Common myeloid progenitor, CD34-positive (primary cell): Measurements from ENCODE around the gene GSN.

Experiments used
- CTCF ChIA-PET: fragments of 350-600 bp; sonication (Branson Sonifier 250); formaldehyde crosslinking; loops from one replicate; lab custom pipeline; 2021; ENCODE audit warnings: antibody characterized with exemption; lab: Charles Lee
- POLR2A ChIA-PET: fragments of 350-600 bp; sonication (Branson Sonifier 250); formaldehyde crosslinking; loops from one replicate; lab custom pipeline; 2021; ENCODE audit warnings: antibody characterized with exemption; lab: Charles Lee
- DNase-seq, 3 donors: peaks; one replicate each; pipeline versions ENCODE4 v3.0.0 to v3.0.0-alpha.2; 2013
- H3K27ac ChIP-seq, 2 experiments: 1 replicate in 1 of 2; 2 replicates in 1 of 2; pipeline ENCODE4 v1.7.0; 2013; ENCODE audit warnings: inconsistent platforms in 2 of 2, low read length in 2 of 2, mild to moderate bottlenecking in 2 of 2, low read depth in 1 of 2, moderate library complexity in 1 of 2; ENCODE audit not compliant: severe bottlenecking in 2 of 2, insufficient read depth in 1 of 2, poor library complexity in 1 of 2
- H3K27me3 ChIP-seq, 5 experiments: replicated peaks in 2 of 5; 1 replicate in 3 of 5; 2 replicates in 2 of 5; pipeline versions ENCODE4 v1.6.1 to v1.7.0; 2013; ENCODE audit warnings: low read length in 4 of 5, mild to moderate bottlenecking in 2 of 5, moderate library complexity in 2 of 5, inconsistent platforms in 1 of 5; ENCODE audit not compliant: insufficient read depth in 5 of 5, control insufficient read depth in 4 of 5
- H3K36me3 ChIP-seq, 4 experiments: 1 replicate in 2 of 4; 2 replicates in 2 of 4; pipeline versions ENCODE4 v1.6.1 to v1.7.0; 2013; ENCODE audit warnings: low read length in 3 of 4, control low read depth in 1 of 4, mild to moderate bottlenecking in 1 of 4; ENCODE audit not compliant: control insufficient read depth in 4 of 4, insufficient read depth in 4 of 4
- H3K4me1 ChIP-seq, 4 experiments: 1 replicate in 3 of 4; 2 replicates in 1 of 4; pipeline versions ENCODE4 v1.6.1 to v1.7.1; 2013; ENCODE audit warnings: low read length in 3 of 4, mild to moderate bottlenecking in 3 of 4, control low read depth in 1 of 4, inconsistent platforms in 1 of 4, moderate library complexity in 1 of 4; ENCODE audit not compliant: control insufficient read depth in 4 of 4, insufficient read depth in 4 of 4; ENCODE audit errors: control extremely low read depth in 1 of 4
- H3K4me3 ChIP-seq, 7 experiments: 1 replicate in 4 of 7; 2 replicates in 3 of 7; pipeline versions ENCODE4 v1.5.1 to v1.7.0; 2013; ENCODE audit warnings: mild to moderate bottlenecking in 7 of 7, low read length in 6 of 7, moderate library complexity in 6 of 7, inconsistent platforms in 2 of 7, low read depth in 2 of 7, control low read depth in 1 of 7; ENCODE audit not compliant: insufficient read depth in 4 of 7, control insufficient read depth in 1 of 7; ENCODE audit errors: extremely low read depth in 1 of 7
- H3K9me3 ChIP-seq, 5 experiments: 1 replicate in 4 of 5; 2 replicates in 1 of 5; pipeline versions ENCODE4 v1.6.1 to v1.7.1; 2013; ENCODE audit warnings: low read length in 4 of 5, mild to moderate bottlenecking in 2 of 5, inconsistent platforms in 1 of 5, low read depth in 1 of 5, moderate library complexity in 1 of 5; ENCODE audit not compliant: control insufficient read depth in 4 of 5, insufficient read depth in 2 of 5; ENCODE audit errors: control extremely low read depth in 1 of 5
- WGBS: methylation state at CpG from one replicate; pipeline ENCODE4 v1.1.5; 2013; ENCODE audit not compliant: insufficient coverage; 5-methylcytosine and 5-hydroxymethylcytosine counted together

The GSN gene

DNA sequence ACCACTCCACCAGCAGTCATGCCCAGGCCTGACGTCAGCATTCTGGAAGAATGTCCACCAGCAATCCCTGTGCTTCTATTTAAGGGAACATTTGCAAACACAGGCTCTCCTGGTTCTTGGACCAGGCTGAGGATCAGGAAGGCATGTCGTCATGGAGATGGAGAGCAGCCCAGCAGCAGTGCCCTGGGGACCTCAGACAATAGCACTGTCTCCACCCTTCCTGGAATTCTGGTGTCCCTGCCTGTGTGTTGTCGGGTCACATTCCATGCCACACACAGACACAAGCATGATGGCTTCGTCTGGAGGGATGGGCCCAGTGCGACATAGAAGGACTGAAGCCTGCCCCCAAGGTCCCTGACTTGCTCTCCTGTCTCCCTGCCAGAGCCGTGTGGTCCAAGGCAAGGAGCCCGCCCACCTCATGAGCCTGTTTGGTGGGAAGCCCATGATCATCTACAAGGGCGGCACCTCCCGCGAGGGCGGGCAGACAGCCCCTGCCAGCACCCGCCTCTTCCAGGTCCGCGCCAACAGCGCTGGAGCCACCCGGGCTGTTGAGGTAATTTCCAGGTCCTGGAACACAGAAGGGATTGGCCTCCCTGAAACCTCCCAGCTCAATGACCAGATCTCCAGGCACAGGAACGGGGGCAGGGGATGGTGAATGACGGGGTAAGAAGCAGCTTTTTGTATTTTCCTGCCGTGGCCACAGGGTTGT is 58.3 kb downstream of the GSN start:
- ChIA-PET POLR2A (no interaction called here), CTCF (interaction anchor here (0.6 to 2.8 kb wide), 7 partner anchors 43 to 74 kb away, joined by 3 to 11 read pairs (median 4); no protein-coding TSS in a partner anchor)
- H3K27ac ChIP-seq, result no peak overlapping the region
- no peak overlapping the region for H3K4me3 ChIP-seq
- no peaks in the 10 kb centered on the region for H3K9me3 ChIP-seq
- H3K4me1 ChIP-seq, result peaks cover 0 to 7% (median 4%) of the 10 kb centered on the region in 4 experiments
- no peaks in the 10 kb centered on the region for H3K27me3 ChIP-seq
- no peak for DNase-seq
- H3K36me3 ChIP-seq, result peaks cover 5 to 71% (median 58%) of the 10 kb centered on the region in 4 experiments
- WGBS, result over 99% methylated on average over 15 of the region's 19 CpGs

DNA sequence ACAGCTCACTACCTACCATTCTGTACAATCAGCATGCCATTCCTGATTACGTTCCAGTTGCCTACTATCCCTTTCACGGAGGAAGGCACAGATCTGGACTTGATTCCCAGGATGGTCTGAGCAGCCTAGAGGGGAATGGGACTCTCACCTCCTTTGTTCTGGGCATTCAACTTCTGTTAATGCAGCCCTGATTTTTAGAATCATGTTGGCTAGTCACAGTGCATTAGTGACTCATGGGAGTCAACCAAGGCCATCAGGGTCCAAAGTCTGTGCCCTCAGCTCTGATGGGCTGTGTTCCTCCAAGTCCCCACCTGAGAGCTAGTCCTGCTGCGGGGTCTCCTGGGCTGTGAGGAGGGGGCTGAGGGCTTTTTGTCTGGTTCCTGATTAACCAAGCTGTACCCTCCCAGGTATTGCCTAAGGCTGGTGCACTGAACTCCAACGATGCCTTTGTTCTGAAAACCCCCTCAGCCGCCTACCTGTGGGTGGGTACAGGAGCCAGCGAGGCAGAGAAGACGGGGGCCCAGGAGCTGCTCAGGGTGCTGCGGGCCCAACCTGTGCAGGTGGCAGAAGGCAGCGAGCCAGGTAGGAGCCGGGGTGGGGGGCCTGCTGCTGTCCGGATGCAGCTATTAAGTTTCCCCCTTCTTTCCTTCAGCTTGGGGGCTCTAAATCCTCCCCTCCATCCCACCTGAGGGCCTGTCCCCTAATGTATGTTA is 59.1 kb downstream of the GSN start:
- POLR2A ChIA-PET, result no interaction called here
- peaks cover 0 to 10% (median 3%) of the 10 kb centered on the region in 4 experiments for H3K4me1 ChIP-seq
- CTCF ChIA-PET, result interaction anchor here (0.6 to 2.8 kb wide), 8 partner anchors 26 to 73 kb away, joined by 3 to 11 read pairs (median 4); no protein-coding TSS in a partner anchor

DNA sequence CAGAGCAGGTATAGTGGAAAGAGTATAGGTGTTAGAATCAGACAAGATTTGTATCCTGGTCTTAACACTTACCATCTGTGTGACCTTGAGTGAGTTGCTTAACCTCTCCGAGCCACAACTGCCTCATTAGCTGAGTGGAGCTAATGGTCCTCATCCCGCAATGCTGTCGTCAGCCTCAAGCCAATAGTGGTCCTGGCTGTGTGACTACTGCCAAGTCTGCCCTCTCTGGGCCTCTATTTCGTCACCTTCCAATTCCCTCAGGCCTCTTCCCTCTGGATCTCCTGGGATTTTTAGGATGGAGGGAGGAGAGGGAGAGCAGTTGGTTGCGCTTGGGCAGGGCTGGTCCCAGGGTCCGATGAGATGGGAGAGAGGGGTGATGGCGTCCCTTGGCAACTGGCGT is 60.5 kb downstream of the GSN start:
- 75% methylated on average over 5 of the region's 8 CpGs for WGBS
- Histone ChIP-seq H3K4me3 (no peak overlapping the region), H3K36me3 (peaks cover 5 to 86% (median 68%) of the 10 kb centered on the region in 4 experiments), H3K4me1 (peaks cover 0 to 5% (median 0%) of the 10 kb centered on the region in 4 experiments), H3K27me3 (no peaks in the 10 kb centered on the region), H3K27ac (no peak overlapping the region), H3K9me3 (no peaks in the 10 kb centered on the region)
- POLR2A ChIA-PET, result no interaction called here
- CTCF ChIA-PET, result interaction anchor here (1.0 to 2.8 kb wide), 6 partner anchors 8 to 71 kb away, joined by 3 to 11 read pairs (median 5); no protein-coding TSS in a partner anchor
- DNase-seq, result no peak

More for the DNA sequence above, 59.1 kb downstream of the GSN start:
- Histone ChIP-seq H3K4me3 (no peak overlapping the region), H3K36me3 (peaks cover 5 to 78% (median 61%) of the 10 kb centered on the region in 4 experiments), H3K27me3 (no peaks in the 10 kb centered on the region), H3K9me3 (no peaks in the 10 kb centered on the region), H3K27ac (no peak overlapping the region)
- 99% methylated on average over 7 of the region's 11 CpGs for whole genome bisulfite sequencing
- no peak for DNase-seq

GRCh38 chr9:121328876-121329681 is 61.1 kb downstream of the GSN start:
- H3K27ac ChIP-seq, result no peak overlapping the region
- H3K9me3 ChIP-seq, result no peaks in the 10 kb centered on the region
- 92% methylated on average over 16 of the region's 16 CpGs for WGBS
- peaks cover 5 to 89% (median 69%) of the 10 kb centered on the region in 4 experiments for H3K36me3 ChIP-seq
- no peaks in the 10 kb centered on the region for H3K27me3 ChIP-seq
- CTCF ChIA-PET, result interaction anchor here (1.0 to 2.8 kb wide), 9 partner anchors 8 to 71 kb away, joined by 3 to 11 read pairs (median 5); no protein-coding TSS in a partner anchor
- peaks cover 0 to 5% (median 0%) of the 10 kb centered on the region in 4 experiments for H3K4me1 ChIP-seq
- peak in 2 of 3 donors; percentile 29 to 31 for DNase-seq
- POLR2A ChIA-PET, result interaction anchor here (0.6 kb wide), 1 partner anchor 65 kb away, joined by 4 read pairs; no protein-coding TSS in a partner anchor
- H3K4me3 ChIP-seq, result no peak overlapping the region

DNA sequence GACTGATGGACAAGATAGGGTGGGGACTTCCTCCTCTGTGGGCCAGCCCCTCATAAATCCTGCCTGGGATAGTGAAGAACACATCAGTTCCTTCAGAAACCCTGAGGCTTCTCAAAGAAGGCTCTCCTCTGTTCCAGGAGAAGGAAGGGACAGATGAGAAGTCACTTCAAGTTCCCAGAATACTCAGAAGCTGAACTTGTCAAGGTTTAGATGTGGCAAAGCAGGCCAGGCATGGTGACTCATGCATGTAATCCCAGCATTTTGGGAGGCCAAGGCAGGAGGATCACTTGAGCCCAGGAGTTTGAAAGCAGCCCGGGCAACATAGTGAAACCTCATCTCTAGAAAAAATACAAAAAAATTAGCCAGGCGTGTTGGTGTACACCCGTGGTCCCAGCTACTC is 63.6 kb downstream of the GSN start:
- WGBS, result 84% methylated on average over 3 of the region's 3 CpGs
- Histone ChIP-seq H3K27ac (no peak overlapping the region), H3K27me3 (no peaks in the 10 kb centered on the region), H3K4me1 (peaks cover 0 to 5% (median 0%) of the 10 kb centered on the region in 4 experiments), H3K36me3 (peaks cover 0 to 85% (median 62%) of the 10 kb centered on the region in 4 experiments), H3K4me3 (no peak overlapping the region), H3K9me3 (no peaks in the 10 kb centered on the region)
- DNase-seq, result no peak
- POLR2A ChIA-PET, result no interaction called here
- CTCF ChIA-PET, result interaction anchor here (0.8 to 2.4 kb wide), 11 partner anchors 9 to 66 kb away, joined by 3 to 8 read pairs (median 4); no protein-coding TSS in a partner anchor

- no peaks in the 10 kb centered on the region for H3K27me3 ChIP-seq
- WGBS, result 68% methylated on average over 7 of the region's 14 CpGs
- H3K9me3 ChIP-seq, result no peaks in the 10 kb centered on the region
- ChIA-PET CTCF (interaction anchor here (0.6 to 2.4 kb wide), 13 partner anchors 9 to 129 kb away, joined by 3 to 8 read pairs (median 4); no protein-coding TSS in a partner anchor), POLR2A (no interaction called here)
- H3K36me3 ChIP-seq, result peaks cover 2 to 84% (median 60%) of the 10 kb centered on the region in 4 experiments
- peak in 1 of 3 donors; percentile 39 for DNase-seq
- H3K27ac ChIP-seq, result no peak overlapping the region
- H3K4me3 ChIP-seq, result no peak overlapping the region
- H3K4me1 ChIP-seq, result peaks cover 0 to 5% (median 0%) of the 10 kb centered on the region in 4 experiments
Observed at GRCh38 chr9:121331992-121332685, 64.2 kb downstream of the GSN start.
